H7 (cell line): ENCODE measurements around the gene ZNF329. TPM values are rescaled to one million over a fixed set of nuclear protein-coding genes. Genes with fewer than 3 reads are reported as not detected.
"Not testable (repeated sequence)": the region's sequence is repeated elsewhere in the genome, so short reads cannot be mapped to it uniquely, and the experiment has no call there.

Experiments
- DNase-seq: peaks from one replicate; pipeline ENCODE4 v3.0.0; 2012
- H3K27me3 ChIP-seq: 2 replicates; pipeline ENCODE4 v1.6.0; 2011; ENCODE audit warnings: mild to moderate bottlenecking, low read length; ENCODE audit not compliant: control insufficient read depth, insufficient read depth
- H3K36me3 ChIP-seq: replicated peaks from 2 replicates; pipeline ENCODE4 v1.5.1; 2011; ENCODE audit warnings: low read length; ENCODE audit not compliant: control insufficient read depth, insufficient read depth
- H3K4me3 ChIP-seq: 2 replicates; pipeline ENCODE4 v1.5.1; 2011; ENCODE audit warnings: low read depth, mild to moderate bottlenecking, control low read depth, low read length, moderate library complexity; ENCODE audit not compliant: insufficient read depth
- total RNA-seq: library from RNA; depleted of rRNA; stranded (reverse); fragments of >200 nt; shearing (Covaris generic); gene quantifications from 2 replicates; pipeline ENCODE4 v1.2.3, GENCODE V29; 2014

Gene ZNF329
- total RNA-seq, 1 experiment from 2014 or later, result 9.1 TPM

GRCh38 chr19:58147475-58147874 lies 3.1 kb downstream of the ZNF329 start:
- H3K4me3 ChIP-seq, H3K27me3 ChIP-seq, DNase-seq, H3K36me3 ChIP-seq: not testable (repeated sequence)

GRCh38 chr19:58145849-58146248 lies 4.7 kb downstream of the ZNF329 start:
- no peak overlapping the region for H3K4me3 ChIP-seq
- no peak for DNase-seq
- H3K27me3 ChIP-seq, result no peaks in the 10 kb centered on the region
- no peaks in the 10 kb centered on the region; the same call in 1 of the 2 replicates for H3K36me3 ChIP-seq

- Histone ChIP-seq H3K36me3 (peaks cover 13% of the 10 kb centered on the region), H3K27me3 (no peaks in the 10 kb centered on the region), H3K4me3 (no peak overlapping the region)
- DNase-seq, result no peak
These were observed 16.3 kb downstream of the ZNF329 start for GRCh38 chr19:58134244-58134643.

GRCh38 chr19:58129284-58129683 lies 21.3 kb downstream of the ZNF329 start:
- H3K4me3 ChIP-seq, result no peak overlapping the region
- DNase-seq, result no peak
- H3K36me3 ChIP-seq, result peaks cover 25% of the 10 kb centered on the region
- no peaks in the 10 kb centered on the region for H3K27me3 ChIP-seq

- H3K27me3 ChIP-seq, result no peaks in the 10 kb centered on the region
- no peak overlapping the region for H3K4me3 ChIP-seq
- DNase-seq, result no peak
- peaks cover 25% of the 10 kb centered on the region for H3K36me3 ChIP-seq
These were observed 22.4 kb downstream of the ZNF329 start for GRCh38 chr19:58128041-58128685.

GRCh38 chr19:58123354-58123753 lies 27.2 kb downstream of the ZNF329 start:
- Histone ChIP-seq H3K27me3 (no peaks in the 10 kb centered on the region), H3K4me3 (no peak overlapping the region), H3K36me3 (peaks cover 7% of the 10 kb centered on the region)
- no peak for DNase-seq

DNA sequence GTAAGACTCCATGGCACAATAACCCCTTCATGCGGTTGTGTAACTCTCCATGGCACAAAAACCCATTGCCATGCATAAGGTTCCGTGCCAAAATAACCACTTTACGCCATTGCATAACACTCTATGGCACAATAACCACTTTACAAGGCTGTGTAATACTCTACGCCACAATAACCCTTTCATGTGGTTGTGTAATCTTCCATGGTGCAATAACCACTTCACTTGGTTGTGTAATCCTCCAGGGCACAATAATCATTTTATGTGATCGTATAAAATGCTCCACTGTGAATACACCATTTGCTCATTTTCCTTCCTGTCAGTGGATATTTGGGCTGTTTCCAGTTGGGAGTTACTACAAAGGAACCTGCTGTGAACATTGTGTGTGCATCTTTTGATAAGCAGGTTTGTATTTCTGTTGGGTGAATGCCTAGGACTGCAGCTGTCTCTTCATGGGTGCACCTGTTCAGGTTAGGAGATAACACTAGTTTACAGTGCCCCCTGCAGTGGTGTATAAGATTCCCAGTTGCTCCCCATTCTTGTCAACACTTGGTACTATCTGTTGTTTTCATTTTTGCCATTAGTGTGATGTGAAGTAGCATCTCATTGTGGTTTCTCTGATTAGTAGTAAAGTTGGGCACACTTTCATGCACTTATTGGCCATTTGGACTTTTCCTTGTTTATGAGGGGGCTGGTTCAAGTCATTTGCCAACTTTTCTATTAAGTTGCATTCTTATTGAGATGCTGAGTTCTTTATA lies 31.4 kb downstream of the ZNF329 start:
- no peak overlapping the region for H3K4me3 ChIP-seq
- no peaks in the 10 kb centered on the region for H3K27me3 ChIP-seq
- no peak for DNase-seq
- no peaks in the 10 kb centered on the region for H3K36me3 ChIP-seq

- no peak overlapping the region for H3K4me3 ChIP-seq
- peak; percentile 33 for DNase-seq
- H3K27me3 ChIP-seq, result no peaks in the 10 kb centered on the region
- H3K36me3 ChIP-seq, result no peaks in the 10 kb centered on the region
These were observed 32.6 kb downstream of the ZNF329 start for GRCh38 chr19:58117841-58118575.

DNA sequence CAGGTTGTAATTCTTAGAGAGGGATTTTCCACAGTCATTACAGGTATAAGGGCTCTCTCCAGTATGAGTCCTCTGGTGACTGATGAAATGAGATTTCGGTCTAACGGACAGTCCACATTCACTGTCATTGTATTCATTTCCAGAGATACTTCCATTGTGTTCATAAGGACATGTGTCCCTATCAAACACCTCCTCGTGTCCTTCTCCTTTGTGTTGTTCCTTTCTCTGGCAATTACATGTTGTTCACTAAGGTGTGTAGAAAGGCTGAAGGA lies 42.1 kb downstream of the ZNF329 start:
- no peak for DNase-seq
- Histone ChIP-seq H3K4me3 (no peak overlapping the region), H3K27me3 (no peaks in the 10 kb centered on the region), H3K36me3 (no peaks in the 10 kb centered on the region)

DNA sequence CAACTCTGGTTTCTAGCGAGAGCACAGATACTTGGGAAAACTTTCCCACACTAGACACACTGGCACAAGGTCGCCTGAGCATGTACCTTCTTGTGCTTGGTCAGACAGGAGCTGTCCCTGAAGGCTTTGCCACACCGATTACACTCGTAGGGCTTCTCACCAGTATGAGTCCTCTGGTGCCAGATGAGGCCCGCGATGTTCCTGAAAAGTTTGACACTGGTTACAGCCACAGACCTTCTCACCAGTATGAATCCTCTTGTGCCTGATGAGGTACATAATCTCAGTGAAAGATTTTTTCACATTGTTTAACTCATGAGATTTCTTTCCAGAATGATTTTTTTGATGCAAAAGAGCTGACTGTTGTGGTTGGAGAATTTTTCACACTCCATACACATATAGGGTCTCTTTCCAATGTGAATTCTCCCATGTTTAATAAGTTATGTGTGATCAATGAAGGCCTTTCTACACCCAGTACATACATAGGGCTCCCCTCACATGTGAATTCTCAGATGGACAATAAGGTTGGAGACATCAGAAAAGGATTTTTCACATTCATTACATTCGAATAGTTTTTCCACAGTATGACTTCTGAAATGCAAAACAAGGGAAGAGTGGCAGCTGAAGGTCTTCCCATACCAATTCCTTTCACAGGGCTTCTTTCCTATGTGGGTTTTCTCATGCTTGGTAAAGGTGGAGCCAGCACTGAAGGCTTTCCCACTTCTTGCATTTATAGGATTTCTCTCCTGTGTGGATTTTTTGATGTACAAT lies 42.6 kb downstream of the ZNF329 start:
- Histone ChIP-seq H3K27me3 (no peaks in the 10 kb centered on the region), H3K36me3 (no peaks in the 10 kb centered on the region), H3K4me3 (no peak overlapping the region)
- no peak for DNase-seq

DNA sequence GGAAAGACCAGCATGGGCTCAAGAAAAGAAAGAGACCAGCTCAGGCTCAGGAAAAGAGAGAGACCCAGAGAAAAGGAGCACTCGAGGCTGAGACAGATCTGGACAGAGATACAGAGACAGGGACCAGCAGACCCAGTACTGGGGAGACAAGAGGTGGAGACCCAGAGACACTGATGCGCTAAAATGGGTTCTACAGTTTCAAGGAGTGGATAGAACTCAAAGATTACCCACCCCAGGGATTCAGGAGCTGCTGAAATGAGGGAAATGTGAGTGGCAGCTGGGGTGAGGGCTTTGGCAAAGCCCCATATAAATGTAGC lies 51.9 kb downstream of the ZNF329 start:
- Histone ChIP-seq H3K4me3 (peak overlapping the region; percentile 2; the same call in 1 of the 2 replicates), H3K36me3 (no peaks in the 10 kb centered on the region), H3K27me3 (no peaks in the 10 kb centered on the region)
- no peak for DNase-seq

DNA sequence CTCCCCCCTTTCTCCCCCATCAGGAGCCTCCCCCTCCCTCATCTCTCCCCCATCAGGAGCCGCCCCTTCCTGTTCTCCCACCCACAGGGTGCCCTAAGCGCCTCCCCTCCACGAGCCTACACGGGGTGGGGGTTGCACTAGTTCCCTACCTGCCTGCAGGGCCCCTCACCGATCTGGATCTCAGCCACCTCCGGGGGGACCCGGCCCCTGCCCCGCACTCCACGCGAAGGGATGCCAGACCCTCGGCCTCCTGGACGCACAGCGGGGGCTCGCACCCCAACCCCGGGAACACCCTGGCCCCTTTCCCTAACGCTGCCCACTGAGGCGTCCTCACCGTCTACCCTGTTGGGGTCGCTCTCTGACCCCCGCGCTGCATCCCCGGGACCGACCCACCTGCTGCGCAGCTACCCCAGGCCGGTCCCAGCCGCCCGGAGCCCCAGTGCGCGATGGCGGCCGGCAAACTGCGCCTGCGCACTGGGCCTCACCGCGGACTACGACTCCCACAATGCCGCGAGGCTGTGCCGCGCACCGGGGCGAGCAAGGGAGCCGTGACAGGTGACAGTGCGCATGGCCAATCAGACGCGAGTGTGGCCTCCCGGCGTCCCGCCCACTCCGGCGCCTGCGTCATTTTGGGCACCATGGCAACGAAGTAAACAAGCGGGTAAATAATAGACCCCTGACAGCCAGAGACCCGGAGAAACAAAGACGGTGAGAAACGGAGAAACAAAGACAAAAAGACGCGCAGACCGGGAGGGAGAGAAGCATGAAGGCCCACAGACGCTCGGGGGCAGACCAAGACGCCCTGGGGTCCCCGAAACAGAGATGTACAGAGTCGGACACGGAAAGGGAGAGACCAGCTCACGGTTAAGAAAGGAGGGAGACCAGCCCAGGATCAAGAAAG lies 52.6 kb downstream of the ZNF329 start, which contains the start of gene ZSCAN18:
TSS of gene ZSCAN18 (minus strand) at position 451 of the 901 bp plus-strand sequence. CDS start 7,964 bp downstream, outside the sequence.
- peak; percentile 99 for DNase-seq
- peak within 1 kb of the TSS; percentile 82 for H3K4me3 ChIP-seq
- H3K27me3 ChIP-seq, result no peaks in the 10 kb centered on the region
- H3K36me3 ChIP-seq, result no peaks in the 10 kb centered on the region

DNA sequence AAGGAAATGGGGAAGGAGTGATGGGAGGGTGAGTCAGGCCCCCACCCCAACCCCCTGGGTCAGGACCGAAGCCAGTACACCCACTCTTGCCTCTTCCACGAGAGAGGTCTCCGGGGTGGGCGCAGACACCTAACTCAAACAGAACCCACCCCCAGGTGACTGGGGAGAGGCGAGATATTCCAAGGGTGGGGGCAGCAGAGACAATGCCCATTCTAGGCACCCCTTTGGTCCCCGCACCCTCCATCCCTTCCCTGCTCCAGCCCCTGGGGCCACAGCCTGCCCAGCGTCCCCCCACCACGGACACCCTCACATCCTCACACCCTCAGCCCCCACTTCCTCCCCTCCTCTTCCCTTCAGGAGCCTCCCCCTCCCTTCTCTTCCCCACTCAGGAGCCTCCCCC lies 53.2 kb downstream of the ZNF329 start:
- Histone ChIP-seq H3K36me3 (no peaks in the 10 kb centered on the region), H3K27me3 (no peaks in the 10 kb centered on the region), H3K4me3 (peak overlapping the region; percentile 82; the same call in 1 of the 2 replicates)
- no peak for DNase-seq

DNA sequence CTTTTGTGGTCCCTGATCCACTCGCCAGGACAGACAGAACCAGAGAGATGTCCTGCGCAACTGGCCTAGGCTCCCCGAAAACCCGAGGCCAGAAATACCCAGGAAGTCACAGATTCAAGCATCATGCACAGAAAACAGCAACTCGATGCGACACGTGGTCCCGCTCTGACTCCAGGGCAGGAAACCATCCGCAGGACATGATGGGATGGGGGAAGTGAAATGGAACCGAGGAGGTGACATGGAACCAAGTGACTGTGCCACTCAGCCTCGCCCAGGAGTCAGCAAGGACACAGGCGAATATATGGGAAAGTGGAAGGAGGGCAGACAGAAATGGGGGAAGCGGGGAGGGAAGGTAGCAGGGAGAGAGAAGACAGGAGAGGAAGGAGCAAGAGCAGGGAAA lies 53.7 kb downstream of the ZNF329 start:
- DNase-seq, result no peak
- no peaks in the 10 kb centered on the region for H3K27me3 ChIP-seq
- H3K36me3 ChIP-seq, result no peaks in the 10 kb centered on the region
- H3K4me3 ChIP-seq, result no peak overlapping the region
